ENCODE results near the gene C16orf89.

Gene C16orf89

DNA sequence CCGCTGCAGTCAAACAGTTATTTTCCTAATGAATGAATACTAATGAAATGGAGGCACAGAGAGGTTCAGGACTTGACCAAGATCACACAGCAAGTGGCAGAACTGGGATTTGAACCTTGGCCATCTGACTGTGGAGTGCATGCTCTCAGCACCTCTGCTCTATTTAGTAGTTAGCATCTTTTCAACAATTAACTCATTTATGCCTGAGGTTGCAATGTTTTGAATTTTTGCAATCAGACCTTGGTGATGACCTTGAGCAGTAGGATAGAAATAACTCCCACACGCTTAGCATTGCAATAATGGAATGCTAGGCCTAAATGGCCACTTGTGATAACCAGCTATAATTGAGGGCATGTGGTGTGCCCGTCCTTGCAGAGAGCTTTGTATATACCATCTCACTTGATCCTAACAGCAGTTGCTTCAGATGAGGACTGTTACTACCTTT lies 63.0 kb downstream of the C16orf89 start:
- DNase-seq: no peak

DNA sequence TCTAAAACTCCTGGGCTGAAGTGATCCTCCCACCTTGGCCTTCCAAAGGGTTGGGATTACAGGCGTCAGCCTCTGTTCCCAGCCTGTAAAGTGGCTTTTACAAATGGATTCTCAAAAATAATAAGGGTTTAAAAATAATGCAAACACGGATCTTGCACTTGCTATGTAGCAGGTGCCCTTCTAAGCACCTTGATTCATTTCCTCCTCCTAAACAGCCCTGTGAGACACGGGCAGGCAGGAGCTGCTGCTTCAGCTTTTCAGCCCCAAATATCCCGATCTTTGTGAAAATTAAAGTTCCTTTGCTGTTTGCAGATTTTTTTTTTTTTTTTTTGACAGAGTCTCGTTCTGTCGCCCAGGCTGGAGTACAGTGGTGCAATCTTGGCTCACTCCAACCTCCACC lies 63.8 kb downstream of the C16orf89 start:
- no peak for DNase-seq

DNA sequence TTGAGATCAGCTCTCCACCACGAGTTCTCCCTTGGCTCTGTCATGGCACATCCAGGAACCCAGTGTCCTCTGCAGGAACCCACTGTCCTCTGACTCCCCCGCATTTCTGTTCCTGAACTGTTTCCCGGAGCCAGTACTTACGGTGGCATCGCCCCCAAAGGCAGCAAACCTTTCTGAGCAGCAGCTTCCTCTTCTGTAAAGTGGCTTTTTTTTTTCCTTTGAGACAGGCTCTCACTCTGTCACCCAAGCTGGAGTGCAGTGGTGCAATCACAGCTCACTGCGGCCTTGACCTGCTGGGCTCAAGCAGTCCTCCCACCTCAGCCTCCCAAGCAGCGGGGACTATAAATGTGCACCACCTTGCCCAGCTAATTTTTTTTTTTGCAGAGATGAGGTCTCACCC lies 64.2 kb downstream of the C16orf89 start:
- no peak for DNase-seq

DNA sequence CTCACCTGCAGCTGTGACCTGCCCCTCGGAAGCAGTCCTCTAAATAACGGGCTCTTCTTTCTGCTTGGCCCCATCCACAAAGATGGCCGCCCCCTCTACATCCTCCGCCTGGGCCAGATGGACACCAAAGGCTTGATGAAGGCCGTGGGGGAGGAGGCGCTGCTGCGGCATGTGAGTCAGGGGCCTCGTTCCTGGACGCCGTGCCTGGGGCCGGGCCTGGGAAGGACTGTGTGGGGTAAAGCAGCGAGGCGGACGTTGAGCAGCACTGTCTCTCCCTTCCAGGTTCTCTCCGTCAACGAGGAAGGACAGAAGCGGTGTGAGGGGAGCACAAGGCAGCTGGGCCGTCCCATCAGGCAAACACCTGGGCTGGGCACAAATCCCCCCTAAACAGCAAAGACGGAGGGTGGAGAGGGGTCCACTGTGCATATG lies 65.2 kb downstream of the C16orf89 start:
- no peak for DNase-seq

DNA sequence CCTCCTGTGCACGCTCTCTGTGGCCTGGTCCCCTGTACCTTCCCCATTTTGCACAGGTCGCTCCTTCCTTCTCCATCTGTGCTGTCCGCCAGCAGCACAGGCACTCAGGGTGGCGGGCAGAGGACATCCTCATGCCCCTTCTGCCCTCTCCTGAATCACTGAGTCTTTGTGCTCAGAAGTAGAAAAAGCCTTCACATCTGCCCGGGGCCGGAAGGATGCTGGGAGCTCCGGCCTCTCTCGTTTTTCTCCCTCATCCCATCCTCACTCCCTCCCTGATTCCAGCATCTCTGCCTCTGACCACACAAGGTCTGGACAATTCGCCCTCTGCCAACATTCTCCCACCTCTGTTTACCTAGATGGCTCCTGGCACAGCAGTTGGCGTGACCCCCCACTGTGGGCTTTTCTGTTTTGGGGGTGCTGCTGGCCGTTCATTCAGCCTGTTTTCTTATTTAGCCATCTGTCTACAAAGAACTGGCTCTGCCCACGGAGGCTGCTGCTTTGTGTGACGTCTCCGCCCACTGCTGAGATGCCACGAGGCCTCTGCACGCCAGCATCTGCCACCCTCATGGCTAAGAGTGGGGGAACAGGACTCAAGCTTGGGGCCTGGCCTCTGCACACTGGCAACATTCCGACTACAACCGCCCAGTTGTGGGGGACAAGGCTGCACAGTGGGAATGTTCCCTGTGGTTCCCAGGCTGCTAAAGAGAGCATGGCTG lies 70.9 kb downstream of the C16orf89 start:
- no peak for DNase-seq

All from CD4-positive, alpha-beta T cell treated with Interleukin-6 for 4 hours (primary cell).